H7 (cell line): Measurements from ENCODE around the gene DNAH2. TPM values are rescaled to one million over a fixed set of nuclear protein-coding genes. Genes with fewer than 3 reads are reported as not detected.
"Not testable (repeated sequence)": the region's sequence is repeated elsewhere in the genome, so short reads cannot be mapped to it uniquely, and the experiment has no call there.

Source experiments
- DNase-seq: peaks from one replicate; pipeline ENCODE4 v3.0.0; 2012
- H3K27me3 ChIP-seq: 2 replicates; pipeline ENCODE4 v1.6.0; 2011; ENCODE audit warnings: mild to moderate bottlenecking, low read length; ENCODE audit not compliant: control insufficient read depth, insufficient read depth
- H3K36me3 ChIP-seq: replicated peaks from 2 replicates; pipeline ENCODE4 v1.5.1; 2011; ENCODE audit warnings: low read length; ENCODE audit not compliant: control insufficient read depth, insufficient read depth
- H3K4me3 ChIP-seq: 2 replicates; pipeline ENCODE4 v1.5.1; 2011; ENCODE audit warnings: low read depth, mild to moderate bottlenecking, control low read depth, low read length, moderate library complexity; ENCODE audit not compliant: insufficient read depth
- total RNA-seq: library from RNA; depleted of rRNA; stranded (reverse); fragments of >200 nt; shearing (Covaris generic); gene quantifications from 2 replicates; pipeline ENCODE4 v1.2.3, GENCODE V29; 2014

Gene DNAH2
- total RNA-seq, 1 experiment from 2014 or later = 0.24 TPM

GRCh38 chr17:7797976-7798375 lies 80.4 kb downstream of the DNAH2 start:
- no peak overlapping the region for H3K4me3 ChIP-seq
- H3K27me3 ChIP-seq = no peaks in the 10 kb centered on the region; the same call in 1 of the 2 replicates
- no peak for DNase-seq
- no peaks in the 10 kb centered on the region for H3K36me3 ChIP-seq

GRCh38 chr17:7798839-7799238 lies 81.3 kb downstream of the DNAH2 start:
- no peak for DNase-seq
- no peaks in the 10 kb centered on the region for H3K27me3 ChIP-seq
- H3K36me3 ChIP-seq = no peaks in the 10 kb centered on the region
- no peak overlapping the region for H3K4me3 ChIP-seq

GRCh38 chr17:7803981-7804380 lies 86.4 kb downstream of the DNAH2 start:
- Histone ChIP-seq H3K27me3 (no peaks in the 10 kb centered on the region), H3K36me3 (no peaks in the 10 kb centered on the region), H3K4me3 (no peak overlapping the region)
- DNase-seq = peak; percentile 70

GRCh38 chr17:7806587-7806986 lies 89.0 kb downstream of the DNAH2 start:
- Histone ChIP-seq H3K36me3 (no peaks in the 10 kb centered on the region), H3K4me3 (no peak overlapping the region), H3K27me3 (no peaks in the 10 kb centered on the region)
- no peak for DNase-seq

- H3K4me3 ChIP-seq = no peak overlapping the region
- peak; percentile 39 for DNase-seq
- no peaks in the 10 kb centered on the region for H3K36me3 ChIP-seq
- no peaks in the 10 kb centered on the region for H3K27me3 ChIP-seq
These were observed 89.7 kb downstream of the DNAH2 start for GRCh38 chr17:7807206-7807605.

GRCh38 chr17:7809086-7809790 lies 91.7 kb downstream of the DNAH2 start:
- Histone ChIP-seq H3K36me3 (no peaks in the 10 kb centered on the region), H3K4me3 (no peak overlapping the region), H3K27me3 (no peaks in the 10 kb centered on the region)
- DNase-seq = no peak

GRCh38 chr17:7809791-7810343 lies 92.3 kb downstream of the DNAH2 start:
- not testable (repeated sequence) for H3K27me3 ChIP-seq, H3K36me3 ChIP-seq, H3K4me3 ChIP-seq, DNase-seq

GRCh38 chr17:7811251-7811650 lies 93.7 kb downstream of the DNAH2 start:
- no peaks in the 10 kb centered on the region for H3K27me3 ChIP-seq
- H3K4me3 ChIP-seq = no peak overlapping the region
- H3K36me3 ChIP-seq = no peaks in the 10 kb centered on the region
- DNase-seq = no peak

- Histone ChIP-seq H3K27me3 (no peaks in the 10 kb centered on the region), H3K4me3 (no peak overlapping the region), H3K36me3 (no peaks in the 10 kb centered on the region)
- no peak for DNase-seq
These were observed 97.4 kb downstream of the DNAH2 start for GRCh38 chr17:7814969-7815368.

GRCh38 chr17:7816926-7817642 lies 99.5 kb downstream of the DNAH2 start:
- Histone ChIP-seq H3K4me3 (no peak overlapping the region), H3K36me3 (no peaks in the 10 kb centered on the region), H3K27me3 (no peaks in the 10 kb centered on the region)
- DNase-seq = peak; percentile 34

GRCh38 chr17:7817643-7817964 lies 100.1 kb downstream of the DNAH2 start:
- Histone ChIP-seq H3K36me3 (no peaks in the 10 kb centered on the region), H3K4me3 (no peak overlapping the region), H3K27me3 (no peaks in the 10 kb centered on the region)
- peak; percentile 27 for DNase-seq

- peak; percentile 25 for DNase-seq
- Histone ChIP-seq H3K27me3 (no peaks in the 10 kb centered on the region), H3K36me3 (no peaks in the 10 kb centered on the region), H3K4me3 (no peak overlapping the region)
These were observed 100.5 kb downstream of the DNAH2 start for GRCh38 chr17:7818026-7818425.

GRCh38 chr17:7818746-7819645 lies 101.5 kb downstream of the DNAH2 start:
- no peaks in the 10 kb centered on the region for H3K36me3 ChIP-seq
- peak; percentile 45 for DNase-seq
- H3K4me3 ChIP-seq = no peak overlapping the region
- peaks cover 8% of the 10 kb centered on the region for H3K27me3 ChIP-seq

- Histone ChIP-seq H3K27me3 (peaks cover 8% of the 10 kb centered on the region), H3K36me3 (no peaks in the 10 kb centered on the region), H3K4me3 (no peak overlapping the region)
- peak; percentile 27 for DNase-seq
These were observed 102.7 kb downstream of the DNAH2 start for GRCh38 chr17:7820231-7820630.
